Activated T-cell treated with anti-CD3 and anti-CD28 coated beads, Interleukin-2, amount 50 U/mL, for 1 hour (primary cell): Measurements from ENCODE around the gene SCUBE1.
"Not testable (repeated sequence)": the region's sequence is repeated elsewhere in the genome, so short reads cannot be mapped to it uniquely, and the experiment has no call there.

Source experiments
- DNase-seq: peaks from one replicate; pipeline ENCODE4 v3.0.0-alpha.2; 2020

SCUBE1 gene

GRCh38 chr22:43299736-43300135 lies 43.4 kb downstream of the SCUBE1 start:
- DNase-seq = no peak

- no peak for DNase-seq
These were observed 44.9 kb downstream of the SCUBE1 start for GRCh38 chr22:43298062-43298801.

GRCh38 chr22:43297270-43298061 lies 45.7 kb downstream of the SCUBE1 start:
- no peak for DNase-seq

- DNase-seq = no peak
These were observed 46.8 kb downstream of the SCUBE1 start for GRCh38 chr22:43296276-43296902.

- DNase-seq = no peak
These were observed 47.5 kb downstream of the SCUBE1 start for GRCh38 chr22:43295660-43296059.

GRCh38 chr22:43295173-43295572 lies 48.0 kb downstream of the SCUBE1 start:
- DNase-seq = no peak

- no peak for DNase-seq
These were observed 49.3 kb downstream of the SCUBE1 start for GRCh38 chr22:43293655-43294392.

- no peak for DNase-seq
These were observed 49.9 kb downstream of the SCUBE1 start for GRCh38 chr22:43293259-43293654.

- DNase-seq = no peak
These were observed 50.5 kb downstream of the SCUBE1 start for GRCh38 chr22:43292630-43293018.

- DNase-seq = no peak
These were observed 51.8 kb downstream of the SCUBE1 start for GRCh38 chr22:43291381-43291780.

- no peak for DNase-seq
These were observed 53.0 kb downstream of the SCUBE1 start for GRCh38 chr22:43289976-43290721.

- no peak for DNase-seq
These were observed 53.6 kb downstream of the SCUBE1 start for GRCh38 chr22:43289531-43289963.

GRCh38 chr22:43288807-43289420 lies 54.3 kb downstream of the SCUBE1 start:
- no peak for DNase-seq

GRCh38 chr22:43288378-43288777 lies 54.8 kb downstream of the SCUBE1 start:
- no peak for DNase-seq

- no peak for DNase-seq
These were observed 55.7 kb downstream of the SCUBE1 start for GRCh38 chr22:43287441-43287840.

GRCh38 chr22:43281394-43281793 lies 61.8 kb downstream of the SCUBE1 start:
- no peak for DNase-seq

- DNase-seq = not testable (repeated sequence)
These were observed 62.7 kb downstream of the SCUBE1 start for GRCh38 chr22:43280523-43280886.

- DNase-seq = no peak
These were observed 63.2 kb downstream of the SCUBE1 start for GRCh38 chr22:43279867-43280522.

- DNase-seq = no peak
These were observed 65.1 kb downstream of the SCUBE1 start for GRCh38 chr22:43277987-43278601.

- no peak for DNase-seq
These were observed 66.1 kb downstream of the SCUBE1 start for GRCh38 chr22:43277091-43277490.

- DNase-seq = no peak
These were observed 66.9 kb downstream of the SCUBE1 start for GRCh38 chr22:43276321-43276720.
